Measurements from ENCODE around the gene GRIN2C. TPM values are rescaled to one million over a fixed set of nuclear protein-coding genes. Genes with fewer than 3 reads are reported as not detected.

The GRIN2C gene
- total and polyA plus RNA-seq, 2 of the 4 experiments (the other 2 are of a cell fraction) = 0.22 TPM; not detected in 1

- Histone ChIP-seq H3K27ac (ENCODE audit: insufficient read depth, low read length) (no peak overlapping the region), H2AK9ac (replicated peaks; ENCODE audit: low read depth, low read length, poor library complexity) (no peak overlapping the region), H2BK20ac (ENCODE audit: low read depth, low read length) (no peak overlapping the region), H3K4me3 (ENCODE audit: insufficient read depth, low read depth, low read length) (no peak overlapping the region), H4K20me1 (ENCODE audit: insufficient read depth, low read length) (no peaks in the 10 kb centered on the region), H3K27me3 (ENCODE audit: control insufficient read depth, insufficient read depth, low read length) (peaks cover 43% of the 10 kb centered on the region), H3K4me1 (ENCODE audit: control insufficient read depth, insufficient read depth, low read length) (no peaks in the 10 kb centered on the region), H4K91ac (ENCODE audit: insufficient read depth, low read depth, low read length) (no peak overlapping the region), H3K9ac (ENCODE audit: low read depth, low read length) (no peak overlapping the region), H3K4ac (ENCODE audit: low read depth, low read length) (no peak overlapping the region), H4K5ac (ENCODE audit: low read depth, low read length) (no peak overlapping the region), H3K4me2 (ENCODE audit: low read depth, low read length) (no peak overlapping the region), H4K8ac (ENCODE audit: low read depth in 2 of 2, low read length in 2 of 2) (no peak overlapping the region), H3K18ac (ENCODE audit: low read depth, low read length) (no peak overlapping the region), H2BK5ac (ENCODE audit: low read depth, low read length, poor library complexity, severe bottlenecking) (no peak overlapping the region), H3K23ac (ENCODE audit: low read depth, low read length) (no peak overlapping the region), H3K79me1 (ENCODE audit: low read depth in 1 of 2, low read length in 2 of 2) (no peaks in the 10 kb centered on the region), H2AFZ (replicated peaks; ENCODE audit: low read length, poor library complexity) (no peak overlapping the region), H2BK120ac (ENCODE audit: low read depth, low read length) (no peak overlapping the region), H3K14ac (replicated peaks; ENCODE audit: low read depth, low read length) (no peak overlapping the region), H3K56ac (ENCODE audit: extremely low read depth, insufficient read depth, low read length) (no peak overlapping the region), H3K36me3 (ENCODE audit: control insufficient read depth, insufficient read depth, low read length) (no peaks in the 10 kb centered on the region), H2BK15ac (ENCODE audit: low read depth, low read length) (no peak overlapping the region), H3K9me1 (ENCODE audit: insufficient read depth, low read length) (no peaks in the 10 kb centered on the region), H2AK5ac (ENCODE audit: low read depth, low read length) (no peak overlapping the region), H3K9me3 (ENCODE audit: control insufficient read depth, insufficient read depth, low read length) (no peaks in the 10 kb centered on the region)
- no peak for TF ChIP-seq FOS (IDR thresholded peaks at IDR 0.05; ENCODE audit: low read depth, low read length)
- no peak for TF ChIP-seq NFE2L2 (IDR thresholded peaks at IDR 0.05; ENCODE audit: low read depth, low read length)
- TF ChIP-seq RAD21 (IDR thresholded peaks at IDR 0.05; ENCODE audit: low read length) = no peak
- TF ChIP-seq MXI1 (IDR thresholded peaks at IDR 0.05; ENCODE audit: borderline replicate concordance, low read depth, low read length) = no peak
- no peak for TF ChIP-seq RFX5 (IDR thresholded peaks at IDR 0.05; ENCODE audit: low read depth, low read length)
- no peak for TF ChIP-seq CEBPB (IDR thresholded peaks at IDR 0.05; ENCODE audit: low read depth, low read length)
- TF ChIP-seq SMC3 (IDR thresholded peaks at IDR 0.05; ENCODE audit: low read depth, low read length) = no peak
- no peak for TF ChIP-seq CTCF (conservative IDR thresholded peaks at IDR 0.05; ENCODE audit: low read depth, low read length)
- TF ChIP-seq RCOR1 (IDR thresholded peaks at IDR 0.05; ENCODE audit: insufficient replicate concordance, low read length) = no peak
- no peak for TF ChIP-seq BHLHE40 (IDR thresholded peaks at IDR 0.05; ENCODE audit: low read depth, low read length)
- no peak for TF ChIP-seq MAFK (IDR thresholded peaks at IDR 0.05; ENCODE audit: low read depth, low read length)
- BruUV-seq (replicated peaks) = no TSS peak
- WGBS, 2 experiments (ENCODE audit: extremely low coverage in 2 of 2, insufficient read length in 1 of 2) = 0% methylated on average over 1 of the region's 14 CpGs; no CpG with 5 or more reads in 1 of the 2 experiments
- POLR2A ChIA-PET (ENCODE audit: unreplicated experiment) = no interaction called here
- in situ Hi-C loops (cut with MboI; ENCODE audit: low sequenced_read_pairs) (no loop called here), intact Hi-C loops (cut with micrococcal nuclease) (no loop called here), dilution Hi-C loops (cut with HindIII; ENCODE audit: low sequenced_read_pairs, unreplicated experiment) (no loop called here)
- ATAC-seq (ENCODE audit: low read depth) = no peak
- CTCF ChIA-PET = no interaction called here
- no peak for DNase-seq
Observed at GRCh38 chr17:74901353-74902135, 41.9 kb upstream of the GRIN2C start.

All from IMR-90 (cell line).